VCaP (cell line): Measurements from ENCODE around the gene ANO10.
"Not testable (repeated sequence)": the region's sequence is repeated elsewhere in the genome, so short reads cannot be mapped to it uniquely, and the experiment has no call there.

ENCODE experiments used
- H3K27ac ChIP-seq: fragments of 450-650 bp; 2 replicates; pipeline ENCODE4 v1.5.1; 2017
- CTCF ChIP-seq: fragments of 450-650 bp; conservative IDR thresholded peaks from 2 replicates; pipeline ENCODE4 v1.5.1; 2017; ENCODE audit warnings: mild to moderate bottlenecking, moderate library complexity

The ANO10 gene

GRCh38 chr3:43473244-43473643, 148.6 kb downstream of the ANO10 start:
- H3K27ac ChIP-seq = no peak overlapping the region
- no peak for TF ChIP-seq CTCF

- H3K27ac ChIP-seq = no peak overlapping the region
- TF ChIP-seq CTCF = no peak
Measured at GRCh38 chr3:43468133-43468532, 153.7 kb downstream of the ANO10 start.

GRCh38 chr3:43465109-43465508, 156.7 kb downstream of the ANO10 start:
- TF ChIP-seq CTCF = no peak
- H3K27ac ChIP-seq = no peak overlapping the region

- H3K27ac ChIP-seq = not testable (repeated sequence)
Measured at GRCh38 chr3:43462566-43462965, 159.2 kb downstream of the ANO10 start.

- no peak overlapping the region for H3K27ac ChIP-seq
- no peak for TF ChIP-seq CTCF
Measured at GRCh38 chr3:43461345-43461744, 160.5 kb downstream of the ANO10 start.

- not testable (repeated sequence) for H3K27ac ChIP-seq
Measured at GRCh38 chr3:43457038-43457437, 164.8 kb downstream of the ANO10 start.

GRCh38 chr3:43455233-43455632, 166.6 kb downstream of the ANO10 start:
- TF ChIP-seq CTCF = no peak
- H3K27ac ChIP-seq = no peak overlapping the region

GRCh38 chr3:43453981-43454380, 167.8 kb downstream of the ANO10 start:
- H3K27ac ChIP-seq = no peak overlapping the region
- TF ChIP-seq CTCF = no peak

- H3K27ac ChIP-seq = no peak overlapping the region
- no peak for TF ChIP-seq CTCF
Measured at GRCh38 chr3:43451670-43452254, 170.0 kb downstream of the ANO10 start.
